Measurements from ENCODE around the gene EPS8. TPM values are rescaled to one million over a fixed set of nuclear protein-coding genes. Genes with fewer than 3 reads are reported as not detected.

Gene EPS8
- total RNA-seq, 1 experiment from 2014 or later: 7.5 TPM

DNA sequence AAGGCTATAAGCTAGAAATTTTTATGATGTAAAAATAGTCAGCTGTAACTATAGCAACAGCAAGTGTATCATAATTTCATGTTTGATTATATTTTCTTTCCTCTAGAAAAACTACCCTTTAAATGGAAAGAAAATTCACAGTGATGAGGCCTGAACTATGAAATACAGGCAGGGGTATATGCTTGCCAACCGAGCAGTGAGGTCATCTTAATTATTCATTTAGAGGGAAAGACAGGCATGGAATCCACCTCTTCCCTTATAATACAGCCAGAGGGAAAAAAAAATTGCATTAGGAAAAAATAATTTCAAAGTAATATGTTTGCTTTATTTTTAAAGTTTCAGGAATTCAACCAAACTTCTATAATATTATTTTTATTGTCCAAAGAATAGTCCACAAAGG, 139.8 kb downstream of the EPS8 start:
- Mint-ChIP-seq H3K4me3 (no peak overlapping the region), H3K27ac (no peak overlapping the region), H3K27me3 (ENCODE audit: low read depth) (no peaks in the 10 kb centered on the region), H3K9me3 (no peaks in the 10 kb centered on the region), H3K36me3 (no peaks in the 10 kb centered on the region), H3K4me1 (peaks cover 6% of the 10 kb centered on the region)
- DNase-seq (ENCODE audit: low spot score): no peak
- no peak for ATAC-seq
- ChIA-PET POLR2A (no interaction called here), CTCF (no interaction called here)
- TF ChIP-seq, protein P1, sequence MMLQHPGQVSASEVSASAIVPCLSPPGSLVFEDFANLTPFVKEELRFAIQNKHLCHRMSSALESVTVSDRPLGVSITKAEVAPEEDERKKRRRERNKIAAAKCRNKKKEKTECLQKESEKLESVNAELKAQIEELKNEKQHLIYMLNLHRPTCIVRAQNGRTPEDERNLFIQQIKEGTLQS (CRISPR knock-in tag; conservative IDR thresholded peaks at IDR 0.05): no peak
- TF ChIP-seq, protein P2, sequence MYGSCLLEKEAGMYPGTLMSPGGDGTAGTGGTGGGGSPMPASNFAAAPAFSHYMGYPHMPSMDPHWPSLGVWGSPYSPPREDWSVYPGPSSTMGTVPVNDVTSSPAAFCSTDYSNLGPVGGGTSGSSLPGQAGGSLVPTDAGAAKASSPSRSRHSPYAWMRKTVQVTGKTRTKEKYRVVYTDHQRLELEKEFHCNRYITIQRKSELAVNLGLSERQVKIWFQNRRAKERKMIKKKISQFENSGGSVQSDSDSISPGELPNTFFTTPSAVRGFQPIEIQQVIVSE (CRISPR knock-in tag; IDR thresholded peaks at IDR 0.05; ENCODE audit: borderline replicate concordance): no peak
- TF ChIP-seq GTF2I (CRISPR knock-in tag; conservative IDR thresholded peaks at IDR 0.05) (no peak), NFYB (CRISPR knock-in tag; conservative IDR thresholded peaks at IDR 0.05; ENCODE audit: low read depth) (no peak)
- TF ChIP-seq, protein P3, sequence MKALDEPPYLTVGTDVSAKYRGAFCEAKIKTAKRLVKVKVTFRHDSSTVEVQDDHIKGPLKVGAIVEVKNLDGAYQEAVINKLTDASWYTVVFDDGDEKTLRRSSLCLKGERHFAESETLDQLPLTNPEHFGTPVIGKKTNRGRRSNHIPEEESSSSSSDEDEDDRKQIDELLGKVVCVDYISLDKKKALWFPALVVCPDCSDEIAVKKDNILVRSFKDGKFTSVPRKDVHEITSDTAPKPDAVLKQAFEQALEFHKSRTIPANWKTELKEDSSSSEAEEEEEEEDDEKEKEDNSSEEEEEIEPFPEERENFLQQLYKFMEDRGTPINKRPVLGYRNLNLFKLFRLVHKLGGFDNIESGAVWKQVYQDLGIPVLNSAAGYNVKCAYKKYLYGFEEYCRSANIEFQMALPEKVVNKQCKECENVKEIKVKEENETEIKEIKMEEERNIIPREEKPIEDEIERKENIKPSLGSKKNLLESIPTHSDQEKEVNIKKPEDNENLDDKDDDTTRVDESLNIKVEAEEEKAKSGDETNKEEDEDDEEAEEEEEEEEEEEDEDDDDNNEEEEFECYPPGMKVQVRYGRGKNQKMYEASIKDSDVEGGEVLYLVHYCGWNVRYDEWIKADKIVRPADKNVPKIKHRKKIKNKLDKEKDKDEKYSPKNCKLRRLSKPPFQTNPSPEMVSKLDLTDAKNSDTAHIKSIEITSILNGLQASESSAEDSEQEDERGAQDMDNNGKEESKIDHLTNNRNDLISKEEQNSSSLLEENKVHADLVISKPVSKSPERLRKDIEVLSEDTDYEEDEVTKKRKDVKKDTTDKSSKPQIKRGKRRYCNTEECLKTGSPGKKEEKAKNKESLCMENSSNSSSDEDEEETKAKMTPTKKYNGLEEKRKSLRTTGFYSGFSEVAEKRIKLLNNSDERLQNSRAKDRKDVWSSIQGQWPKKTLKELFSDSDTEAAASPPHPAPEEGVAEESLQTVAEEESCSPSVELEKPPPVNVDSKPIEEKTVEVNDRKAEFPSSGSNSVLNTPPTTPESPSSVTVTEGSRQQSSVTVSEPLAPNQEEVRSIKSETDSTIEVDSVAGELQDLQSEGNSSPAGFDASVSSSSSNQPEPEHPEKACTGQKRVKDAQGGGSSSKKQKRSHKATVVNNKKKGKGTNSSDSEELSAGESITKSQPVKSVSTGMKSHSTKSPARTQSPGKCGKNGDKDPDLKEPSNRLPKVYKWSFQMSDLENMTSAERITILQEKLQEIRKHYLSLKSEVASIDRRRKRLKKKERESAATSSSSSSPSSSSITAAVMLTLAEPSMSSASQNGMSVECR (CRISPR knock-in tag; IDR thresholded peaks at IDR 0.05; ENCODE audit: borderline replicate concordance): no peak
- TF ChIP-seq, protein P4, sequence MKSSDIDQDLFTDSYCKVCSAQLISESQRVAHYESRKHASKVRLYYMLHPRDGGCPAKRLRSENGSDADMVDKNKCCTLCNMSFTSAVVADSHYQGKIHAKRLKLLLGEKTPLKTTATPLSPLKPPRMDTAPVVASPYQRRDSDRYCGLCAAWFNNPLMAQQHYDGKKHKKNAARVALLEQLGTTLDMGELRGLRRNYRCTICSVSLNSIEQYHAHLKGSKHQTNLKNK (CRISPR knock-in tag; IDR thresholded peaks at IDR 0.05): no peak
- TF ChIP-seq, protein P5, sequence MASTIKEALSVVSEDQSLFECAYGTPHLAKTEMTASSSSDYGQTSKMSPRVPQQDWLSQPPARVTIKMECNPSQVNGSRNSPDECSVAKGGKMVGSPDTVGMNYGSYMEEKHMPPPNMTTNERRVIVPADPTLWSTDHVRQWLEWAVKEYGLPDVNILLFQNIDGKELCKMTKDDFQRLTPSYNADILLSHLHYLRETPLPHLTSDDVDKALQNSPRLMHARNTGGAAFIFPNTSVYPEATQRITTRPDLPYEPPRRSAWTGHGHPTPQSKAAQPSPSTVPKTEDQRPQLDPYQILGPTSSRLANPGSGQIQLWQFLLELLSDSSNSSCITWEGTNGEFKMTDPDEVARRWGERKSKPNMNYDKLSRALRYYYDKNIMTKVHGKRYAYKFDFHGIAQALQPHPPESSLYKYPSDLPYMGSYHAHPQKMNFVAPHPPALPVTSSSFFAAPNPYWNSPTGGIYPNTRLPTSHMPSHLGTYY (CRISPR knock-in tag; IDR thresholded peaks at IDR 0.05): no peak
- TF ChIP-seq, protein P6, sequence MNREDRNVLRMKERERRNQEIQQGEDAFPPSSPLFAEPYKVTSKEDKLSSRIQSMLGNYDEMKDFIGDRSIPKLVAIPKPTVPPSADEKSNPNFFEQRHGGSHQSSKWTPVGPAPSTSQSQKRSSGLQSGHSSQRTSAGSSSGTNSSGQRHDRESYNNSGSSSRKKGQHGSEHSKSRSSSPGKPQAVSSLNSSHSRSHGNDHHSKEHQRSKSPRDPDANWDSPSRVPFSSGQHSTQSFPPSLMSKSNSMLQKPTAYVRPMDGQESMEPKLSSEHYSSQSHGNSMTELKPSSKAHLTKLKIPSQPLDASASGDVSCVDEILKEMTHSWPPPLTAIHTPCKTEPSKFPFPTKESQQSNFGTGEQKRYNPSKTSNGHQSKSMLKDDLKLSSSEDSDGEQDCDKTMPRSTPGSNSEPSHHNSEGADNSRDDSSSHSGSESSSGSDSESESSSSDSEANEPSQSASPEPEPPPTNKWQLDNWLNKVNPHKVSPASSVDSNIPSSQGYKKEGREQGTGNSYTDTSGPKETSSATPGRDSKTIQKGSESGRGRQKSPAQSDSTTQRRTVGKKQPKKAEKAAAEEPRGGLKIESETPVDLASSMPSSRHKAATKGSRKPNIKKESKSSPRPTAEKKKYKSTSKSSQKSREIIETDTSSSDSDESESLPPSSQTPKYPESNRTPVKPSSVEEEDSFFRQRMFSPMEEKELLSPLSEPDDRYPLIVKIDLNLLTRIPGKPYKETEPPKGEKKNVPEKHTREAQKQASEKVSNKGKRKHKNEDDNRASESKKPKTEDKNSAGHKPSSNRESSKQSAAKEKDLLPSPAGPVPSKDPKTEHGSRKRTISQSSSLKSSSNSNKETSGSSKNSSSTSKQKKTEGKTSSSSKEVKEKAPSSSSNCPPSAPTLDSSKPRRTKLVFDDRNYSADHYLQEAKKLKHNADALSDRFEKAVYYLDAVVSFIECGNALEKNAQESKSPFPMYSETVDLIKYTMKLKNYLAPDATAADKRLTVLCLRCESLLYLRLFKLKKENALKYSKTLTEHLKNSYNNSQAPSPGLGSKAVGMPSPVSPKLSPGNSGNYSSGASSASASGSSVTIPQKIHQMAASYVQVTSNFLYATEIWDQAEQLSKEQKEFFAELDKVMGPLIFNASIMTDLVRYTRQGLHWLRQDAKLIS (CRISPR knock-in tag; IDR thresholded peaks at IDR 0.05; ENCODE audit: borderline replicate concordance): no peak

DNA sequence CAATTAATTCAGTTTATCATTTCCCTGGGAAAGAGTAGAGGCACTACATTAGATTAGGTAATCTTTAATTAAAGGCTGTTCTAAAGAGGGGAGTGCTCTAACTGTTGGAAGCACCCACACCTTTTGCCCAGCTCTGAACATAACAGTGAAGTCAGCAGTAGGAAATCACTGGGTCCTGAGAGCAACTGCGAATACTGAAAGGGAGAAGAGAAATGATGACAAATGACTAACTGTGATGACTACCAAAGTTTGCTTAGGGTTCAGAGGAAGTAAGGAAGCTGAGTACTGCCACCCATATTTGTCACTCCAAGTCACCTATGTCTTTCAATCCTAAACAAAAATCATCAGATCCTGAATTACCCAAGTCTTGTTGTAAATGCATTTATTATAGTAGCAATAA, 140.6 kb downstream of the EPS8 start:
- ATAC-seq: no peak
- no peak for DNase-seq (ENCODE audit: low spot score)
- no peak for TF ChIP-seq ZNF138 (CRISPR knock-in tag; conservative IDR thresholded peaks at IDR 0.05)
- TF ChIP-seq, protein P7, sequence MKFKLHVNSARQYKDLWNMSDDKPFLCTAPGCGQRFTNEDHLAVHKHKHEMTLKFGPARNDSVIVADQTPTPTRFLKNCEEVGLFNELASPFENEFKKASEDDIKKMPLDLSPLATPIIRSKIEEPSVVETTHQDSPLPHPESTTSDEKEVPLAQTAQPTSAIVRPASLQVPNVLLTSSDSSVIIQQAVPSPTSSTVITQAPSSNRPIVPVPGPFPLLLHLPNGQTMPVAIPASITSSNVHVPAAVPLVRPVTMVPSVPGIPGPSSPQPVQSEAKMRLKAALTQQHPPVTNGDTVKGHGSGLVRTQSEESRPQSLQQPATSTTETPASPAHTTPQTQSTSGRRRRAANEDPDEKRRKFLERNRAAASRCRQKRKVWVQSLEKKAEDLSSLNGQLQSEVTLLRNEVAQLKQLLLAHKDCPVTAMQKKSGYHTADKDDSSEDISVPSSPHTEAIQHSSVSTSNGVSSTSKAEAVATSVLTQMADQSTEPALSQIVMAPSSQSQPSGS (CRISPR knock-in tag; IDR thresholded peaks at IDR 0.05; ENCODE audit: borderline replicate concordance, low read depth): no peak
- TF ChIP-seq ZNF396 (CRISPR knock-in tag; IDR thresholded peaks at IDR 0.05; ENCODE audit: borderline replicate concordance): no peak
- no peak for TF ChIP-seq FOXK1 (CRISPR knock-in tag; IDR thresholded peaks at IDR 0.05)
- TF ChIP-seq ZNF121 (CRISPR knock-in tag; IDR thresholded peaks at IDR 0.05): no peak
- TF ChIP-seq TCF7 (CRISPR knock-in tag; IDR thresholded peaks at IDR 0.05; ENCODE audit: low read depth): no peak
- TF ChIP-seq, protein P8, sequence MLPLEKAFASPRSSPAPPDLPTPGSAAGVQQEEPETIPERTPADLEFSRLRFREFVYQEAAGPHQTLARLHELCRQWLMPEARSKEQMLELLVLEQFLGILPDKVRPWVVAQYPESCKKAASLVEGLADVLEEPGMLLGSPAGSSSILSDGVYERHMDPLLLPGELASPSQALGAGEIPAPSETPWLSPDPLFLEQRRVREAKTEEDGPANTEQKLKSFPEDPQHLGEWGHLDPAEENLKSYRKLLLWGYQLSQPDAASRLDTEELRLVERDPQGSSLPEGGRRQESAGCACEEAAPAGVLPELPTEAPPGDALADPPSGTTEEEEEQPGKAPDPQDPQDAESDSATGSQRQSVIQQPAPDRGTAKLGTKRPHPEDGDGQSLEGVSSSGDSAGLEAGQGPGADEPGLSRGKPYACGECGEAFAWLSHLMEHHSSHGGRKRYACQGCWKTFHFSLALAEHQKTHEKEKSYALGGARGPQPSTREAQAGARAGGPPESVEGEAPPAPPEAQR (CRISPR knock-in tag; IDR thresholded peaks at IDR 0.05): no peak
- no peak for TF ChIP-seq CREB1 (CRISPR knock-in tag; IDR thresholded peaks at IDR 0.05)
- TF ChIP-seq ESRRA (CRISPR knock-in tag; IDR thresholded peaks at IDR 0.05; ENCODE audit: borderline replicate concordance): no peak
- no peak for TF ChIP-seq GTF2I (CRISPR knock-in tag; conservative IDR thresholded peaks at IDR 0.05)
- TF ChIP-seq SP1 (CRISPR knock-in tag; conservative IDR thresholded peaks at IDR 0.05): no peak
- TF ChIP-seq ZNF671 (CRISPR knock-in tag; IDR thresholded peaks at IDR 0.05): no peak
- no peak for TF ChIP-seq PRRX2 (CRISPR knock-in tag; IDR thresholded peaks at IDR 0.05)
- Mint-ChIP-seq H3K9me3 (no peaks in the 10 kb centered on the region), H3K27me3 (ENCODE audit: low read depth) (no peaks in the 10 kb centered on the region), H3K36me3 (no peaks in the 10 kb centered on the region), H3K27ac (no peak overlapping the region), H3K4me3 (no peak overlapping the region), H3K4me1 (peaks cover 6% of the 10 kb centered on the region)
- CTCF ChIA-PET: interaction anchor here (1.0 kb wide), 1 partner anchor 59 kb away, joined by 3 read pairs; no protein-coding TSS in a partner anchor
- POLR2A ChIA-PET: no interaction called here
